Heart left ventricle (tissue), 13 donors: ENCODE measurements around the gene UNC13C.

Experiments
- CTCF ChIP-seq, 12 donors: fragments of 200-600 bp; sonication (generic) in 4 of 12; IDR thresholded peaks; one replicate each; pipeline versions ENCODE4 v1.5.0 to v1.8.0; 2018 to 2022; ENCODE audit warnings: antibody characterized with exemption in 12 of 12, mild to moderate bottlenecking in 5 of 12
- POLR2A ChIP-seq, 2 donors: fragments of 450-650 bp; IDR thresholded peaks; one replicate each; pipeline ENCODE4 v1.6.1; 2017; ENCODE audit warnings: antibody characterized with exemption in 2 of 2, mild to moderate bottlenecking in 2 of 2, moderate library complexity in 2 of 2
- donor health status: ischemic (EF 13 %, LVEDD 7.1; RV severe dilation, severe dysfunction).
- donor health status: DM: no; HTN: yes; CAD: no.
- donor health status: DM: no; HTN: no; CAD: no.
- donor health status: ischemic (EF 25% LVEDD 6.9; RV normal size, moderate dysfunction).
- donor health status: ischemic (EF 25% LVEDD 5.7; RV mildly dilated, moderate dysfunction).
- donor health status: ischemic (EF 35%, LVEDD 5.7; RV mildly dilated, moderate dysfunction).
- donor health status: nonischemic (EF 11% LVEDD 7.7; RV severe dilation, severe dysfunction).
- donor health status: DM: yes; HTN: yes; CAD: no.
- donor health status: PGD.
- donor health status: ischemic (EF 29% LVEDD 5.4; RV normal size, mild dysfunction).
- donor health status: nonischemic (EF 23%, LVEDD 6.1; RV moderate dilation, normal function).

- TF ChIP-seq CTCF (IDR thresholded peaks at IDR 0.05) (no peak), POLR2A (IDR thresholded peaks at IDR 0.05) (no peak)
Observed at GRCh38 chr15:54387799-54388198, 409.6 kb downstream of the UNC13C start.
